Stomach (tissue), 4 donors: ENCODE measurements around the gene HAX1.

Experiments
- EP300 ChIP-seq: sonication (generic); formaldehyde crosslinking; IDR thresholded peaks from one replicate; pipeline ENCODE4 v1.6.1; 2017; ENCODE audit warnings: antibody characterized with exemption
- POLR2A ChIP-seq, 4 donors: fragments of 450-650 bp; IDR thresholded peaks; one replicate each; pipeline ENCODE4 v1.6.1; 2016; ENCODE audit warnings: antibody characterized with exemption in 4 of 4, control low read depth in 2 of 4, mild to moderate bottlenecking in 1 of 4, moderate library complexity in 1 of 4
- TF ChIP-seq, protein P1 (sequence below), 7 experiments: fragments of 450-650 bp in 4 of 7; fragments of 200-600 bp in 3 of 7; sonication (generic) in 3 of 7; IDR thresholded peaks; one replicate each; pipeline ENCODE4 v1.5.1; 2016 to 2019; ENCODE audit warnings: antibody characterized with exemption in 7 of 7, control low read depth in 2 of 7, mild to moderate bottlenecking in 1 of 7

- TF ChIP-seq, protein P1, sequence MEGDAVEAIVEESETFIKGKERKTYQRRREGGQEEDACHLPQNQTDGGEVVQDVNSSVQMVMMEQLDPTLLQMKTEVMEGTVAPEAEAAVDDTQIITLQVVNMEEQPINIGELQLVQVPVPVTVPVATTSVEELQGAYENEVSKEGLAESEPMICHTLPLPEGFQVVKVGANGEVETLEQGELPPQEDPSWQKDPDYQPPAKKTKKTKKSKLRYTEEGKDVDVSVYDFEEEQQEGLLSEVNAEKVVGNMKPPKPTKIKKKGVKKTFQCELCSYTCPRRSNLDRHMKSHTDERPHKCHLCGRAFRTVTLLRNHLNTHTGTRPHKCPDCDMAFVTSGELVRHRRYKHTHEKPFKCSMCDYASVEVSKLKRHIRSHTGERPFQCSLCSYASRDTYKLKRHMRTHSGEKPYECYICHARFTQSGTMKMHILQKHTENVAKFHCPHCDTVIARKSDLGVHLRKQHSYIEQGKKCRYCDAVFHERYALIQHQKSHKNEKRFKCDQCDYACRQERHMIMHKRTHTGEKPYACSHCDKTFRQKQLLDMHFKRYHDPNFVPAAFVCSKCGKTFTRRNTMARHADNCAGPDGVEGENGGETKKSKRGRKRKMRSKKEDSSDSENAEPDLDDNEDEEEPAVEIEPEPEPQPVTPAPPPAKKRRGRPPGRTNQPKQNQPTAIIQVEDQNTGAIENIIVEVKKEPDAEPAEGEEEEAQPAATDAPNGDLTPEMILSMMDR (IDR thresholded peaks at IDR 0.05): no peak
- TF ChIP-seq POLR2A (IDR thresholded peaks at IDR 0.05) (no peak), EP300 (no peak)
Observed at GRCh38 chr1:154288661-154289060, 16.2 kb downstream of the HAX1 start.
